Measurements from ENCODE around the gene CNOT2.
"Not testable (repeated sequence)": the region's sequence is repeated elsewhere in the genome, so short reads cannot be mapped to it uniquely, and the experiment has no call there.

CNOT2 gene

GRCh38 chr12:70365398-70365647, 122.1 kb downstream of the CNOT2 start:
- DNase-seq (ENCODE audit: low read depth in 3 of 3) = no peak

- DNase-seq (ENCODE audit: low read depth in 3 of 3) = peak; percentile 42 to 78 (median 52)
Measured at GRCh38 chr12:70365648-70366518, 122.7 kb downstream of the CNOT2 start, which contains the start of gene KCNMB4. Gene KCNMB4 (plus strand): TSS chr12:70366290. CDS start chr12:70366735, 445 bp downstream.

GRCh38 chr12:70366581-70367257, 123.5 kb downstream of the CNOT2 start:
- DNase-seq (ENCODE audit: low read depth in 3 of 3) = peak in 2 of 3 donors; percentile 30 to 46

DNA sequence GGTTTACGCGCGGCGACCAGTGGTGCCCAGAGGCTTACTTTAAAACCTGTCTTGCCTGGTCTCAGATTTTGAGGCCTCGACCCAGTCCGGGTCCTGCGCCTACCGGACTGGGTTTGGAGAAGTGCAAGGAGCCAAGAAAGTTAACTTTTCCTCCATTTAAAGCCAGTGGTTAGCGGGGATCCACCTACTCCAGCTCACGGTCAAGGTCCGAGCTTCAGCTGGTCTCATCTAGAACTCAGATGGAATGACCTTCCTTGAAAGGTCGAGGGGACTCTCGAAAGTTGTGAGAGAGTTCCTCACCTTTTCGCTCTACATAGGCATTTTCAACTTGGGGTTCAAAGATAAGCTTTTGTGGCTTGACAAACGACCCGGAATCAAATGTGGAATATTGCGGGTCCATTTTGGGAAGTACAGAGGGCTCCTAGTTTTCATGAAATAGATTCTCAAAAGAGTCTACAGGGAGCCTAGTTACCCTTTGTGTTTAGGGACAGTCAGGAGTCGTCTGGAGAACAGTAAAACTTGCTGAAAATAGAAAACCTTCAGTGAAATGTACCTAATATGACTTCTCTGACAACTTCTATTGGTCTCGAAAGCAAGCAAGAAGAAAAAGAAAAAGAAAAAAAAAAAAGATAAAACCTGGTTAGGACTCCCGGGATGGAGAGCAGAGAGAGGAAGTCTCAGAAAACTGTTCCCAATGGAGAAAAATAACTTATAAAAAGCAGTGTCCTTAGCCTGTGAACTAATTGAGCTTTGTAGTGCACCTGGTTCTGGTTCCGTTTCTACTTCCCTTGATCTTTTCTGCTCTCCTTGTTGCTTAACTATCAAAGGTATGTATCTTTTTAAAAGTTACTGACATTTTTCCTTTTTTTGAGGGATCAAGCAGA, 124.3 kb downstream of the CNOT2 start:
- no peak for DNase-seq (ENCODE audit: low read depth in 3 of 3)

DNA sequence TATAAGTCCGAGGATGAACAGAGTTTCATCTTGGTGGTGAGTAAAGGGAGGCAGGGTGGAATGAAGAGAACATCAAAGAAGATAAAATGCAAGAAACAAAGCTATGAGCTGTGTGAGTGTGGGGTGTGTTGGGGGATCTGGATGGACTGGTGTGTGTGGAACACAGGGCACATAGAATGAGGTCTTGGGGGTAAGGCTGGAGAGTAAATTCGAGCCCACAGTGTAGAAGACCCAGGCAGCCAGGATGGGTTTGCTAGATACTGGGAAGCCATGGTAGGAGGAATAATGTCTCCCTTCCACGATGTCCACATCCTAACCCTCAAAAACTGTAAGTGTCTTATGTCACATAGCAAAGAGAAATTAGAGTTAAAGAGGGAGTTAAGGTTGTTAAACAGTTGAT, 129.6 kb downstream of the CNOT2 start:
- no peak for DNase-seq (ENCODE audit: low read depth in 3 of 3)

GRCh38 chr12:70379846-70380245, 136.6 kb downstream of the CNOT2 start:
- DNase-seq (ENCODE audit: low read depth in 3 of 3) = no peak

DNA sequence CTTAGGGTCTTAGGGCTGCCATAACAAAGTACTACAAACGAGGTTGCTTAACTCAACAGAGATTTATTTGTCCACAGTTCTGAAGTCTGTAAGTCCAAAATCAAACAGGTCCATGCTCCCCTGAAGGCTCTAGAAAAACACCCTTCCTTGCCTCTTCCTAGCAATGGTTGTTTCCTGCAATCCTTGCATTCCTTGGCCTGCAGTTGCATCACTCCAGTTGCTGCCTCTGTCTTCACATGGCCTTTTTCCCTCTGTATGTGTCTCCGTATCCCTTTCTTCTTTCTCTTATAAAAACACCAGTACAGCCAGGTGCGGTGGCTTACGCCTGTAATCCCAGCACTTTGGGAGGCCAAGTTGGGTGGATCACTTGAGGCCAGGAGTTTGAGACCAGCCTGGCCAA, 140.3 kb downstream of the CNOT2 start:
- DNase-seq (ENCODE audit: low read depth in 3 of 3) = no peak

- DNase-seq (ENCODE audit: low read depth in 3 of 3) = no peak
Measured at GRCh38 chr12:70383886-70384285, 140.7 kb downstream of the CNOT2 start.

DNA sequence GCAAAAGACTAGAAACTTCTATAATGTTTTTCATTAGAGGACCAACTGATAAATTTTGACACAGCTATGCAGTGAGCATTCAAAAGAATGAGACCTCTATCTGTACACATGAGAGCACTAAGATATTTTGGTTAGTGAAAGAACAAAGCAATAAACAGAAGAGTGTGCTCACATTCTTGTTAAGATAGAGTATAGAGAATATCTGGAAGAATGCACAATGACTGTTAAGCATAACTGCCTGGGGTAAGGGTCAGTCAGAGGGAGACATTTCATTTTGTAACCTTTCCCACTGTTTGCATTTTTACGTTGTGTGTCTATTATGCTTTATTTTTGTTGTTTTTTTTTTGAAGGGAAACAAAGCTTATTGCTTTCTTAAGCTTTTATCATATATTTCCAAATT, 143.5 kb downstream of the CNOT2 start:
- no peak for DNase-seq (ENCODE audit: low read depth in 3 of 3)

- no peak for DNase-seq (ENCODE audit: low read depth in 3 of 3)
Measured at GRCh38 chr12:70389678-70390077, 146.4 kb downstream of the CNOT2 start.

DNA sequence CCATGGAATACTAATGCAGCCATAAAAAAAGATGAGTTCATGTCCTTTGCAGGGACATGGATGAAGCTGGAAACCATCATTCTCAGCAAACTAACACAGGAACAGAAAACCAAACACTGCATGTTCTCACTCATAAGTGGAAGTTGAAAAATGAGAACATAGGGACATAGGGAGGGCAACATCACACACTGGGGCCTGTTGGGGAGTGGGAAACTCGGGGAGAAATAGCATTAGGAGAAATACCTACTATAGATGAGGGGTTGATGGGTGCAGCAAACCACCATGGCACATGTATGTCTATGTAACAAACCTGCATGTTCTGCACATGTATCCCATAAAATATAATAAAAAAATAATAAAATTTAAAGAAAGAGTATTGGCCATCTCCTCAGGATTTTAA, 149.4 kb downstream of the CNOT2 start:
- DNase-seq (ENCODE audit: low read depth in 3 of 3) = not testable (repeated sequence)

DNA sequence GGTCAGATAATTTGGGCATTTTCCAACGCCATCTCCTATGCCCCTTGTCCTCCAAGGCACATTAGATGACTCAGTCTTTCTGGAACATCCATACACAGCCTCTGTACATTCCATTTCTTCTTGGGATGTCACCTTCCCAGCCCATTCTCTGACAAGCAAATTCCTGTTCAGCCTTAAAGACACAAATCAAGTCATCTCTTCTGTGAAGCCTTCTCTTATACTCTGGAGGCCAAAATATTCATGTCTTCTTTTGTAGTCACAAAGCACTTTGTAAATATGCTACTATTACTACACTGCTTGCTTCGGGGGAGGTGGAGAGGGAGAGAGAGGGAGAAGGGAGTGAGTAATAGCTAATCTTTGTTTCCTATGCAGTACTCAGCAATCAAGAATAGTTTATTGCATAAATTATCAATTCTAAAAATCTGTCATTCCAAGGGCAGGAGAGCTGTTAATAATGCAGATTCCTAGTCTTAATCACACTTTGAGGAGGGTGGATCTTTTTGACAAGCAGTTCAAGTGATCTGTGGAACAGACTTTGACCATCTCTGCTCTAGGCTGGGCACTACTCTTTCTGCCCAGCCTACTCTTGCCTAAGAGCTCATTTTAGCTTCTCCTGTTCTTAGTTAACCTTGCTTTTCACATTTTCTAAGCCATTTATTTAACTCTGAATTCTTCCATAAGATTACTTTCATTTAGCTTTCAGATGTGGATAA, 150.7 kb downstream of the CNOT2 start:
- no peak for DNase-seq (ENCODE audit: low read depth in 3 of 3)

DNA sequence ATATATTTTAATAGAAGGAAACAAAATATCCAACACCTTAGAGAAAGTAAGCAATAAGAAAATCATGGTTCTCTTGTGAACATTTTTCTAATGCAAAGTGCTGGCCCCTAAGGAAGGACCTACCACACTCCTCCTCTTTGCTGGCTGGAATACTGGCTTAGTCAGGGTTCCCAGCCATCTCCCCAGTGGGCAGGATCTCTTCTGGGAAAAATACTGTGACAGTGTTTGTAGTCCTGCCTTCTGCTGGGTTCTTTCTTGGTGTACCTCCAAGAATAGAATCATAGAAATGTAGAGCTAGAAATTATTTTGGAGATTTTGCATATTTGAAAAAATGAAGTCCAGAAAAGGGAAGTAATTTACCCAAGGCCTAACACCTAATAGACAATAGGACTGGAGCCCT, 154.8 kb downstream of the CNOT2 start:
- no peak for DNase-seq (ENCODE audit: low read depth in 3 of 3)

- no peak for DNase-seq (ENCODE audit: low read depth in 3 of 3)
Measured at GRCh38 chr12:70398862-70399261, 155.6 kb downstream of the CNOT2 start.

DNA sequence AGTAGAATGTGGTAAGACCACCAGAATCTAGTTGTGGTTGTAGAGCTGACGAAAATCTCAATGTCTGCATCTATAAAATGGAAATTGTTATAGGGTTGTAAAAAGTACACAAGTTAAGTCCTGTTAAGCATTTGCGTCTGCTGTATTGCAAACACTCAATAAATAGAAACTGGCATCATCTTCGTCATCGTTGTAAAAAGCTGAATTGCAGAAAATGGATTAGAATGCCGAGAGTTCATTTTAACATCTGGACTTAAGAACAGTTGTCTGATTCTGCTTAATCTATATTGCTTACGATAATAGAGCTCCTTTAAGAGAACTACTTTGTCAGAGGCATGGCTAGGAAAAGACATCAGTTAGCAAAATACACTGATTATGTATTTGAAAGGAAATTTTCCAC, 156.1 kb downstream of the CNOT2 start:
- DNase-seq (ENCODE audit: low read depth in 3 of 3) = no peak

GRCh38 chr12:70400124-70400523, 156.9 kb downstream of the CNOT2 start:
- no peak for DNase-seq (ENCODE audit: low read depth in 3 of 3)

GRCh38 chr12:70402597-70402996, 159.4 kb downstream of the CNOT2 start:
- DNase-seq (ENCODE audit: low read depth in 3 of 3) = no peak

- no peak for DNase-seq (ENCODE audit: low read depth in 3 of 3)
Measured at GRCh38 chr12:70403826-70404225, 160.6 kb downstream of the CNOT2 start.

All from stimulated activated CD4-positive, alpha-beta T cell treated with anti-CD3 and anti-CD28 coated beads, TNF-alpha, amount 100 ng/mL, for 48 hours (primary cell).